Pons (tissue), 1 donor: Measurements from ENCODE around the gene PSMG1.
"Not testable (repeated sequence)": the region's sequence is repeated elsewhere in the genome, so short reads cannot be mapped to it uniquely, and the experiment has no call there.

ENCODE experiments used
- DNase-seq: peaks from one replicate; pipeline ENCODE4 v3.0.0-alpha.2; 2016; ENCODE audit warnings: low spot score

Gene PSMG1

GRCh38 chr21:39188521-39189139, 5.4 kb upstream of the PSMG1 start:
- no peak for DNase-seq

GRCh38 chr21:39187141-39187540, 3.9 kb upstream of the PSMG1 start:
- DNase-seq = no peak

DNA sequence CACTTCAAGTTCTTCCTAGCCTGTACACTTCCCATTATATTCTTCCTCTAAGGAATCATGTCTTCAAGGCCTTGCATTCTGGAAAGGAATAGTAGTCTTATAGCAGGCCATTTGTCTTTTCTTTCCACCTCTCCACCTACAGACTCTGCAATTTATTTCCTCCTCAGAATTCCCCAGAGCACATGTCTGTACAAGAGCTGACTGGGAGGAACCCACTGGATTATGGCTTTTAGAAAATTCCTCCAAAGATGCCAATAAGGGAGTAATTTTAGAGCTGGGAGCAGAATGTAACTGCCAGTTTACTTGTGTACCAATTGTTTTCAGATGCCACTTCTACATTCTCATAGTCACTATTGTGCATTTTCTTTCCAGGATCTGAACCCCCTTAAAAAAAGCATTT, 3.4 kb upstream of the PSMG1 start:
- no peak for DNase-seq

DNA sequence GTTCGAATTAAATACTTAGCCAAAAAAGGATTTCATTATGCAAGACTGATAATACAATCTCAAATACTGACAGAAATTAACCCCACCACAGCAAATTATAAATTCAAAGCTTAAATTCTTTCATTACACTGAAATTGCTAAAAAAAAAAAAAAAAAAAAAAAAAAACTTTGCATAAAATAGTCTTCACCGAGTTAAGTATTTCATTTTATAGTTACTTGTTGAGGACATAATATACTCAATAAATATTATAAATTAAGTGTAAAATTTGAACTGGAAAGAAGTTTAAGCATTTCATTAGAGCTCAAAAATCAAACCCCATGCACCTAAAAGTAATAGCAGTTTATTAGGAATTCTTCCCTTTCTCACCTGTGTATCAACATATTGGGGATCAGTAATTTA, 1.9 kb upstream of the PSMG1 start:
- no peak for DNase-seq

DNA sequence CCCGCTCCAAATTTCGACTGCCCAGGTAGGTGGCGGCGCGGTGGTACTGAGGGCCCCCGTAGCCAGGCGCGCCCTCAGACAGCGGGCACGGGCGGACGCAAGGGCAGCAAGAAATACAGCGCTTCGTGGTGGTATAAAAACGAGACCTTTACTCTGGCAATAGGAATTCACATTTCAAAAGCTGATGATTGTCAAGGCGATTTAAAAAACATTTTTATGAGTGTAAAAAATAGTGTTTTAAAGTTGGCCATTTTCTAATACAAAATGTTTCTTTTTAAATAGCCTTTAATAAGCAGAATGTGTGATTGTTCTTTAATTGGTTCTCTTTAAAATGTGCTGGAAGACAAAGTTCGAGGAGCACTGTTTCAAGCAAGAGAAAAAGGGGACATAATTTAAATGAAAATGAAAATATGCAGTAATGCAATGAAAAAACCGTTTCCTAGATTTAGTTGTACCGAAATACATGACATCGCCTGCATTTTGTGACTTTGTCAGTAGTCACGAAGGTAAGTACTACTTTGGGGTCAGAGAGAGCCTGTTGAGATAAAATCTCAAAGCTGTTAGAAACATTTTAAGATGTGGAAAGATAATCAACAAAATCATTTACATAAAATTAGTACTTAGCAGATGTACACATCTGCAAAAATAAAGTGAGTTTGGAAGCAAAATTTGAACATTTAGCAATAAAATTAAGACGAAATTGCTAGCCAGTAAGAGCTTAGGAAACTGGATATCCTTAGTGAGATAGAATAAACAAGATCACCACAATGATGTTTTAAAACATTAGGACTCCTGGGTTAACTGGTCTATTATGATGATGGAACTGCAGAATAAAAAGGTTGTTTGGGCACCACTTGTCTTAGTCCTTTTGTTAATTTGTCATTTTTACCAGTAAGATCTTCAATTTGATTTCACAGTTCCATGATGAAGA, 1.1 kb upstream of the PSMG1 start:
- DNase-seq = peak; percentile 48

DNA sequence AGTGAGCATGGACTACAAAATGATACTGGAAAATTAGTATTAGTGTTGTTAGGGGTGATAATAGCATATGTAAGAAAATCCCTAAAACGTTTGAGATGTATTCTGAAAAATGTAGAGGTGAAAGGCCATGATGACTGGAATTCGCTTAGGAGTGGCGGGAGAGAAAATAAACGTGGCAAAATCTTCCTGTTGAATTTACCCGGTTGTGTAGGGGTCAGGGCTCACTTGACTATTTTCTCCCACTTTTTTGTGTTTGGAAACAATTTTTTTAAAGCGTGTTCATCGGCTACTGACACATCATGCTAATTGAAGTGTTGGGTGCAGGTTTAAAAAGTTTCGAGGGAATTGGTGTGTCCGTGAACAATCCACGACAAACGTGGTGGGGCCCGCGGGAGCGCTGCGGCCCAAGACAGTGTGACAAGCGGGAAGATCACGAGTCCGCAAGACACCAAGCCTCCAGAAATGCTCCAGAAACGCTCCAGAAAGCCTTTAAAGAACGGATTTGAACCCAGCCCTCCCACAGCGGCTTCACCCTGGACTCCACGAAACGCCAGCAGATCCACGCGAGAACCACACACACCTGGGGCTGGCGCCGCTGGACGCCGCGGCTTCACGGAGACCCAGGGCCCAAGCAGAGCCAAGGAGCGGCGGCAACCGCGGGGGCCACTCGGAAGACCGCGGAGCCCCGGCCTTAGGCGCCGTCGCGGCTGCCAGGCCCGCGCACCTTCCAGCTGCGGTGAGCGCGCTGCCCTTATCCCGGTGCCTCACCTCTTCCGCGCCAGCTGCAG, 573 bp downstream of the PSMG1 start:
- no peak for DNase-seq

GRCh38 chr21:39182016-39182415, 1.2 kb downstream of the PSMG1 start:
- DNase-seq = no peak

DNA sequence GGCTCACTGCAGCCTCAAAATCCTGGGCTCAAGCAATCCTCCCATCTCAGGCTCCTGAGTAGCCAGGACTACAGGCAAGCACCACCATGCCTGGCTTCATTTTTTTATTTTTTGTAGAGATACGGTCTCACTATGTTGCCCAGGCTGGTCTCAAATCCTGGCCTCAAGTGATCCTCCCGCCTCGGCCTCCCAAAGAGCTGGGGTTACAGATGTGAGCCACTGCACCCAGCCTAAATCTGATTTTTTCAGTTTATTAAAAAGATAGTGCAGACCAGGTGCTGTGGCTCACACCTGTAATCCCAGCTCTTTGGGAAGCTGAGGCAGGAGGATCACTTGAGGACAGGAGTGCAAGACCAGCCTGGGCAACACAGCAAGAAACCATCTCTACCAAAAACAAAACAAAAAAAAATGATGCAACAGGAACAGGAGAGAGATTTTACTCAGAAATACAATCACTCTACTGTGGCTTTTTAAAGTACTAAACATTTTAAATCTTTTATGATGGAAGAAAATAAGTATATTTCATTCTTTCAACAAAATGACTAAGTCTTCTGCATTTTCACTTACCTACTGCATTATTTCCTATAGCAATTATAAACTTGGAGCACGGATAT, 1.9 kb downstream of the PSMG1 start:
- DNase-seq = no peak

DNA sequence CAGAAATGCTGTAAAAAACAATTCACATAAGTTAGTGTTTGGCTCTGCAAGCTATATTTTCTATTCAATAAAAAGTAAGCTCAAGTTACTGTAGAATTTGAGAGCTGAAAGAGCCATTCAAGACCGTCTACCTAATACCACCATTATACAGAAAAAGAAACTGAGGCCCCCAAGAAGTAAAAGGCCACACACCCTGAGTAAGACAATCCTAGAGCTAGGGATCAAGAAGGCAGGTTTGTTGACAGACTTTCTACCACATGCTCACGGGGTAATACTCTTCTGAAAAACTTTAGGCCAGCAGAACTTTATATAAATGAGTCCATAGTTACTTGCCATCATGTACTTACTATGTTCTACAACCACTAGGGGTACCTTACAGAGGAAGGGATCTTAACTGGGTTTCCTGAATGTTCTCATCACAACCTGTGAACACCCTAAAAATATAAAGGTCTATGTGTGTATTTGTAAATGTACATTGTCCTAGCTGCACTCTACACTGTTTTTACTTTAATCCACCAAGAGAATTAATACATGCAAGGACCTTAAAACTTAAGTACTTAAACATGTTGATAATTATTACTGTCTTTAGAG, 2.7 kb downstream of the PSMG1 start:
- no peak for DNase-seq

- DNase-seq = no peak
These were observed 4.8 kb downstream of the PSMG1 start for GRCh38 chr21:39178421-39178820.

DNA sequence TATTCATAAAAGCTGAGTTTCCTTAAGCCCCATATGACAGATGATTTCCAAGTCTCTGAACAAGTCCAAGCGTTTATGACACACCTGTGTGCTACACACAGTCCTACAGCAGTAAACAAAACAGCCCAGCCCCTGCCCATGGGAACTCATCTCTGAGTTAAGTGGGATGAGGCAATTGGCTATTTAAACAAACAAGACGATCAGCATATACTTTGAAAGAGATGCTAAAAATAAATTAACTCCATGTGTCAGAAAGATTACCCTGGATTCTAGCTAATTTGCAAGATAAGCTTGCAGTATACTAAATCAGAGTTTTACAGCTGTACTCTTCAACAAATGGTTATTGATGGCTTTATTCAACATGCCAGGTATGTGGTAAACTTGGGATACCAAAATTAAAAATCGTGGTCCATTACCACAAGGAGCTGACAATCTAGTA, 7.0 kb downstream of the PSMG1 start:
- DNase-seq = no peak

GRCh38 chr21:39175665-39176064, 7.6 kb downstream of the PSMG1 start:
- no peak for DNase-seq

DNA sequence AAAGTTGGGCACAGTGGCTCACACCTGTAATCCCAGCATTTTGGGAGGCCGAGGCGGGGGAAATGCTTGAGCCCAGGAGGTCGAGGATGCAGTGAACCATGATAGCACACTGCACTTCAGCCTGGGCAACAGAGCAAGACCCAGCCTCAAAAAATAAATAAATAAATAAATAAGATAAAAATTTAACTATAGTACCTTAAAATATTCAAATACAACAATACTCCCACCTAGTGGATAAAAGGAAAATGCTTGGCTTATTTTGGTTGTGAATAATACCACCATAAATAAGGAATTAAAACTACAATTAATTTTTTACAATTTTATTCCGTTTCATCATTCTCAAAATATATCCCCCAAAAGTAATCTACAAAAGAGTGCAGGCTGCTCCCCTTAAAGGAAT, 8.1 kb downstream of the PSMG1 start:
- DNase-seq = no peak

- no peak for DNase-seq
These were observed 9.3 kb downstream of the PSMG1 start for GRCh38 chr21:39173716-39174680.

- no peak for DNase-seq
These were observed 13.3 kb downstream of the PSMG1 start for GRCh38 chr21:39169906-39170305.

DNA sequence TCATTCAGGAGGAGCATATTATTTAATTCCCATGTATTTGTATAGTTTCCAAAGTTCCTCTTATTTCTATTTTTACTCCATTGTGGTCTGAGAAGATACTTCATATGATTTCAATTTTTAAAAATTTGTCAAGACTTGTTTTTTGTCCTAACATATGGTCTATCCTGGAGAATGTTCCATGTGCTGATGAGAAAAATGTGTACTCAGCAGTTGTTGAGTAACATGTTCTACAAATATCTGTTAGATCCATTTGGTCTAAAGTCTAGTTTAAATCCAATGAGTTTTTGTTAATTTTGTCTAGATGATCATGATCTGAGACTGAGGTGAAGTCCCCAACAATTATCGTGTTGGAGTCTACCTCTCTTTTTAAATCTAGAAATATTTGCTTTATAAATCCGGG, 14.5 kb downstream of the PSMG1 start:
- no peak for DNase-seq

GRCh38 chr21:39164523-39164922, 18.7 kb downstream of the PSMG1 start:
- DNase-seq = no peak

DNA sequence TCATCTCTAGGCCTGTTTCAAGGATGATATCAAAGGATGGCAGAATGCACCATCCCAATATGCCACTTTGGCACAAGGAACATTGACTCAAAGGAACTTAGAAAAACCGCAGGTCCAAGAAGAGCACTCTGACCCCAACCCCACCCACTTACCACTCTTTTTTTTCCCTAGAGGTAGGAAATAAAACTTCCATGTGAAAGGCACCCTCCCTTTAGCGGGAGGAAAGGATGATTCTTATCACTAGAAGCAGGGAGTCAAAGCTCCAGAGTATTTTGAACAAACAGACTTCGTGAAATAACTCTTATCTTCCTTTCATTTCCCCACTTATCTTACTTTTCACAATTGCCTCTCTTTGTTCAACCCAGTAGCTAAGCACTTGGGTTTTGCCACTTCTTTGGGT, 22.2 kb downstream of the PSMG1 start:
- no peak for DNase-seq

DNA sequence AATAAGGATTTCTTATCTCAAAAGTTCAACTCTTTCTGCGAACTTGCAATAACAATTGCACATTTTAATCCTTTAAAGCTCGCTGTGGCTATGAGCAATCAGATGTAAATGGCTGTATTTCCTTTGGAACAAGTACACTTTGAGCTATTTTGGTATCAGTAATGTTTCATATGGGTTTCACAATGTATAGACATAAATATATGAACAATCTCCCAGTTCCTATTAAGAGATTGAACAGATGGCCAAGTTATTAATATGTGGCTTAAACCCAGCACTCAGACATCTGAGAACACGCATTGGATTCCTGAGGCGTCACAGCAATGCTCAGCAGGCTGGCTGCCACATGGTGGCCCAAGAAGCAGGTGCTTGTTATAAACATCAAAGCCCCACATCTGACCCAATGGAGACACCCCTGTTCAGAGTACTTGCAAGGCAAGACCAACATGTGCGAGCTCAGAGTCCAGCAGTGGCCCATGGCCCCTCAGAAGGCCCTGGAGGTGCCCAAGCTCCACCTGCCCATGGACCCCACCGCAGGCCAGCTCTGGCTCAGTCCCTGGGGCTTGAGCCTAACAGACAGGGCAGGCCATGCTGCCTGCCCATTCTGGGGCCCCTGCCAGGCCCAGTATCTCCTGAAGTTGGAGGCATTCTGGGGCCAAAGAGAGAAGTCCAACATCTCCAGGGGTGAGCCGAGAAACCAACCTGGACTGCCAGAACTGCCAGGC, 23.7 kb downstream of the PSMG1 start:
- no peak for DNase-seq

GRCh38 chr21:39157241-39157640, 26.0 kb downstream of the PSMG1 start:
- DNase-seq = not testable (repeated sequence)
